Right ventricle myocardium inferior (tissue), 1 donor: ENCODE data around the gene IPCEF1. TPM values are rescaled to one million over a fixed set of nuclear protein-coding genes. Genes with fewer than 3 reads are reported as not detected.
"Not testable (repeated sequence)": the region's sequence is repeated elsewhere in the genome, so short reads cannot be mapped to it uniquely, and the experiment has no call there.

Experiments
- ATAC-seq: fragments of 200-7000 bp; cut with Tn5 transposase; one replicate; pipeline ENCODE4 v1.9.1; 2020; ENCODE audit warnings: mild to moderate bottlenecking, moderate library complexity
- DNase-seq: peaks from one replicate; pipeline ENCODE4 v3.0.0; 2021; ENCODE audit errors: missing footprints
- intact Hi-C: fragments of 100-400 bp; cut with DNase I; formaldehyde crosslinking; loops from one replicate; pipeline ENCODE4 v1.11.0; 2022
- total RNA-seq: library from RNA; stranded (reverse); fragmentation: NEBNext Ultra II Directional; extraction: Animal tissue kit (Norgen Biotek cat#: 25700); gene quantifications from one replicate; pipeline ENCODE4 v1.2.1, GENCODE V29; 2021
- donor health status: DM: no; HTN: yes; CAD: no; lungs with severe emphysema.

Gene IPCEF1
- total RNA-seq, 1 donor from 2014 or later: 2.0 TPM

GRCh38 chr6:154209555-154209954 lies 147.0 kb downstream of the IPCEF1 start:
- intact Hi-C loops: no loop called here
- no peak for DNase-seq
- no peak for ATAC-seq

- intact Hi-C loops: no loop called here
- DNase-seq (no peak), ATAC-seq (no peak)
Observed at GRCh38 chr6:154206996-154207395, 149.6 kb downstream of the IPCEF1 start.

GRCh38 chr6:154206141-154206540 lies 150.5 kb downstream of the IPCEF1 start:
- intact Hi-C loops: no loop called here
- ATAC-seq (no peak), DNase-seq (no peak)

- ATAC-seq: no peak
- intact Hi-C loops: no loop called here
- no peak for DNase-seq
Observed at GRCh38 chr6:154202958-154203357, 153.6 kb downstream of the IPCEF1 start.

- DNase-seq: no peak
- intact Hi-C loops: no loop called here
- no peak for ATAC-seq
Observed at GRCh38 chr6:154202339-154202738, 154.3 kb downstream of the IPCEF1 start.

GRCh38 chr6:154201688-154202087 lies 154.9 kb downstream of the IPCEF1 start:
- ATAC-seq, DNase-seq, intact Hi-C loops: not testable (repeated sequence)

- DNase-seq (no peak), ATAC-seq (no peak)
- intact Hi-C loops: no loop called here
Observed at GRCh38 chr6:154197196-154197860, 159.3 kb downstream of the IPCEF1 start.

GRCh38 chr6:154196333-154196885 lies 160.2 kb downstream of the IPCEF1 start:
- intact Hi-C loops: no loop called here
- DNase-seq: no peak

GRCh38 chr6:154187714-154188113 lies 168.9 kb downstream of the IPCEF1 start:
- ATAC-seq (no peak), DNase-seq (no peak)
- intact Hi-C loops: no loop called here

More at GRCh38 chr6:154196333-154196885, 160.2 kb downstream of the IPCEF1 start:
- ATAC-seq: no peak

GRCh38 chr6:154187203-154187602 lies 169.4 kb downstream of the IPCEF1 start:
- DNase-seq: no peak
- intact Hi-C loops: no loop called here
- ATAC-seq: no peak

- ATAC-seq: no peak
- intact Hi-C loops: no loop called here
- no peak for DNase-seq
Observed at GRCh38 chr6:154179434-154179833, 177.2 kb downstream of the IPCEF1 start.

- intact Hi-C loops, ATAC-seq, DNase-seq: not testable (repeated sequence)
Observed at GRCh38 chr6:154172393-154172792, 184.2 kb downstream of the IPCEF1 start.

GRCh38 chr6:154170106-154170505 lies 186.5 kb downstream of the IPCEF1 start:
- intact Hi-C loops: no loop called here
- DNase-seq: no peak
- no peak for ATAC-seq

GRCh38 chr6:154169193-154169847 lies 187.3 kb downstream of the IPCEF1 start:
- DNase-seq: no peak
- no peak for ATAC-seq
- intact Hi-C loops: no loop called here

GRCh38 chr6:154167126-154167525 lies 189.5 kb downstream of the IPCEF1 start:
- no peak for DNase-seq
- ATAC-seq: peak; percentile 62
- intact Hi-C loops: no loop called here

GRCh38 chr6:154166140-154166539 lies 190.5 kb downstream of the IPCEF1 start:
- ATAC-seq (no peak), DNase-seq (no peak)
- intact Hi-C loops: no loop called here

GRCh38 chr6:154165478-154165877 lies 191.1 kb downstream of the IPCEF1 start:
- intact Hi-C loops: no loop called here

GRCh38 chr6:154164397-154164796 lies 192.2 kb downstream of the IPCEF1 start:
- no peak for DNase-seq
- intact Hi-C loops: no loop called here
- peak; percentile 61 for ATAC-seq

More at GRCh38 chr6:154165478-154165877, 191.1 kb downstream of the IPCEF1 start:
- DNase-seq: no peak
- ATAC-seq: no peak

GRCh38 chr6:154161689-154162088 lies 194.9 kb downstream of the IPCEF1 start:
- ATAC-seq: no peak
- intact Hi-C loops: no loop called here

GRCh38 chr6:154159126-154159525 lies 197.5 kb downstream of the IPCEF1 start:
- ATAC-seq: no peak
- no peak for DNase-seq
- intact Hi-C loops: loop anchor here (5.0 to 10.0 kb wide), 3 partner anchors 246 to 516 kb away; no protein-coding TSS in a partner anchor

More at GRCh38 chr6:154161689-154162088, 194.9 kb downstream of the IPCEF1 start:
- no peak for DNase-seq
